WTC11 (cell line): ENCODE data around the gene MSANTD2. TPM values are rescaled to one million over a fixed set of nuclear protein-coding genes. Genes with fewer than 3 reads are reported as not detected.

Source experiments
- ATAC-seq: fragments of 200-7000 bp; cut with Tn5 transposase; 2 replicates; pipeline ENCODE4 v1.10.0; 2021; ENCODE audit warnings: mild to moderate bottlenecking, moderate library complexity
- Bru-seq: library from RNA; stranded (reverse); fragments of 400-500 nt; gene quantifications from one replicate; lab custom pipeline; 2021; lab: Mats Ljungman, UMichigan
- CTCF ChIA-PET: fragments of 300-600 bp; sonication (Branson Sonifier 250); formaldehyde crosslinking; loops from one replicate; lab custom pipeline; 2021; ENCODE audit warnings: antibody characterized with exemption; lab: Charles Lee
- POLR2A ChIA-PET: fragments of 350-600 bp; sonication (Branson Sonifier 250); formaldehyde crosslinking; loops from one replicate; lab custom pipeline; 2021; ENCODE audit warnings: antibody characterized with exemption; lab: Charles Lee
- DNase-seq: peaks from one replicate; pipeline ENCODE4 v3.0.0; 2021; ENCODE audit warnings: low spot score
- H3K27ac Mint-ChIP-seq: 2 replicates; pipeline ENCODE4 v1.8.0; 2021; ENCODE audit warnings: mixed read lengths
- H3K27me3 Mint-ChIP-seq: 2 replicates; pipeline ENCODE4 v1.8.0; 2021; ENCODE audit warnings: low read depth, mild to moderate bottlenecking, moderate library complexity, mixed read lengths
- H3K36me3 Mint-ChIP-seq: 2 replicates; pipeline ENCODE4 v1.8.0; 2021; ENCODE audit warnings: mixed read lengths
- H3K4me1 Mint-ChIP-seq: 2 replicates; pipeline ENCODE4 v1.8.0; 2022; ENCODE audit warnings: mixed read lengths
- H3K4me3 Mint-ChIP-seq: 2 replicates; pipeline ENCODE4 v1.8.0; 2021; ENCODE audit warnings: mild to moderate bottlenecking, moderate library complexity, mixed read lengths
- H3K9me3 Mint-ChIP-seq: 2 replicates; pipeline ENCODE4 v1.8.0; 2021; ENCODE audit warnings: mixed read lengths
- AFF4 ChIP-seq: sonication (generic); formaldehyde crosslinking; IDR thresholded peaks from 2 replicates; pipeline ENCODE4 v1.8.1; 2023; ENCODE audit warnings: mild to moderate bottlenecking, missing genetic modification reagents, borderline replicate concordance
- ARID4B ChIP-seq: sonication (generic); formaldehyde crosslinking; IDR thresholded peaks from 2 replicates; pipeline ENCODE4 v1.8.0; 2023; ENCODE audit warnings: missing genetic modification reagents, mild to moderate bottlenecking, borderline replicate concordance
- CBFB ChIP-seq: sonication (generic); formaldehyde crosslinking; IDR thresholded peaks from 2 replicates; pipeline ENCODE4 v1.8.1; 2022; ENCODE audit warnings: mild to moderate bottlenecking, low read depth, missing genetic modification reagents
- CREM ChIP-seq: sonication (generic); formaldehyde crosslinking; IDR thresholded peaks from 2 replicates; pipeline ENCODE4 v1.8.1; 2022; ENCODE audit warnings: mild to moderate bottlenecking, missing genetic modification reagents, moderate library complexity
- E2F4 ChIP-seq: sonication (generic); formaldehyde crosslinking; IDR thresholded peaks from 2 replicates; pipeline ENCODE4 v1.8.1; 2022; ENCODE audit warnings: low read depth, mild to moderate bottlenecking, moderate library complexity, missing genetic modification reagents, borderline replicate concordance
- E2F5 ChIP-seq: sonication (generic); formaldehyde crosslinking; IDR thresholded peaks from 2 replicates; pipeline ENCODE4 v1.8.1; 2022; ENCODE audit warnings: mild to moderate bottlenecking, moderate library complexity, missing genetic modification reagents
- ELF4 ChIP-seq: sonication (generic); formaldehyde crosslinking; IDR thresholded peaks from 2 replicates; pipeline ENCODE4 v1.8.1; 2022; ENCODE audit warnings: low read depth, mild to moderate bottlenecking, moderate library complexity, missing genetic modification reagents
- ETV6 ChIP-seq: sonication (generic); formaldehyde crosslinking; IDR thresholded peaks from 2 replicates; pipeline ENCODE4 v1.8.1; 2022; ENCODE audit warnings: mild to moderate bottlenecking, missing genetic modification reagents
- FOXK1 ChIP-seq: sonication (generic); formaldehyde crosslinking; IDR thresholded peaks from 2 replicates; pipeline ENCODE4 v1.8.0; 2022; ENCODE audit warnings: mild to moderate bottlenecking, moderate library complexity, missing genetic modification reagents
- GABPB1 ChIP-seq: sonication (generic); formaldehyde crosslinking; IDR thresholded peaks from 2 replicates; pipeline ENCODE4 v1.8.1; 2023; ENCODE audit warnings: mild to moderate bottlenecking, missing genetic modification reagents
- HMGXB4 ChIP-seq: sonication (generic); formaldehyde crosslinking; IDR thresholded peaks from 2 replicates; pipeline ENCODE4 v1.8.1; 2023; ENCODE audit warnings: mild to moderate bottlenecking, moderate library complexity, missing genetic modification reagents
- MAX ChIP-seq: sonication (generic); formaldehyde crosslinking; IDR thresholded peaks from 2 replicates; pipeline ENCODE4 v1.8.0; 2022; ENCODE audit warnings: mild to moderate bottlenecking, missing genetic modification reagents
- MYBL2 ChIP-seq: sonication (generic); formaldehyde crosslinking; IDR thresholded peaks from 2 replicates; pipeline ENCODE4 v1.8.1; 2023; ENCODE audit warnings: mild to moderate bottlenecking, moderate library complexity, missing genetic modification reagents
- RELA ChIP-seq: sonication (generic); formaldehyde crosslinking; IDR thresholded peaks from 2 replicates; pipeline ENCODE4 v1.8.1; 2022; ENCODE audit warnings: missing genetic modification reagents, mild to moderate bottlenecking, borderline replicate concordance
- TEAD1 ChIP-seq: sonication (generic); formaldehyde crosslinking; IDR thresholded peaks from 2 replicates; pipeline ENCODE4 v1.8.0; 2022; ENCODE audit warnings: mild to moderate bottlenecking, missing genetic modification reagents
- TEAD4 ChIP-seq: sonication (generic); formaldehyde crosslinking; IDR thresholded peaks from 2 replicates; pipeline ENCODE4 v1.8.0; 2022; ENCODE audit warnings: mild to moderate bottlenecking, missing genetic modification reagents
- ZBTB21 ChIP-seq: sonication (generic); formaldehyde crosslinking; IDR thresholded peaks from 2 replicates; pipeline ENCODE4 v1.8.1; 2023; ENCODE audit warnings: mild to moderate bottlenecking, missing genetic modification reagents, borderline replicate concordance
- ZMAT4 ChIP-seq: fragments of 250-450 bp; sonication (Bioruptor Pico); IDR thresholded peaks from 2 replicates; pipeline ENCODE4 v1.9.0; 2021; ENCODE audit warnings: mild to moderate bottlenecking
- ZNF121 ChIP-seq: sonication (generic); formaldehyde crosslinking; IDR thresholded peaks from 2 replicates; pipeline ENCODE4 v1.8.0; 2023; ENCODE audit warnings: missing genetic modification reagents
- ZNF232 ChIP-seq: sonication (generic); formaldehyde crosslinking; IDR thresholded peaks from 2 replicates; pipeline ENCODE4 v1.8.0; 2022; ENCODE audit warnings: mild to moderate bottlenecking, missing genetic modification reagents
- ZNF317 ChIP-seq: sonication (generic); formaldehyde crosslinking; IDR thresholded peaks from 2 replicates; pipeline ENCODE4 v1.8.1; 2023; ENCODE audit warnings: low read depth, mild to moderate bottlenecking, moderate library complexity, missing genetic modification reagents, borderline replicate concordance
- long read RNA-seq, 3 experiments: library from RNA in 1 of 3; library from capped mRNA in 1 of 3; library from polyadenylated mRNA in 1 of 3; unstranded in 2 of 3; stranded (forward) in 1 of 3; transcript quantifications; one replicate each; pipeline ENCODE4 v2.0.0, GENCODE V29; 2021
- total RNA-seq: library from RNA; stranded (reverse); gene quantifications from 3 replicates; pipeline ENCODE4 v1.2.3, GENCODE V29; 2021

The MSANTD2 gene
- total RNA-seq (16.5 to 17.5 TPM (median 16.8 TPM) in 3 replicates), Bru-seq, nascent RNA (percentile 95 among the genes with signal in this experiment)
- long read RNA-seq, experiment 1, transcript MSANTD2-204 (3 exons, 3,086 nt) = minor isoform, 8 of 77 reads
- long read RNA-seq, experiment 1, transcript MSANTD2-202 (4 exons, 2,349 nt) = minor isoform, 13 of 77 reads
- long read RNA-seq, experiment 1, transcript MSANTD2-201 (4 exons, 2,495 nt) = major isoform, 23 of 77 reads
- long read RNA-seq, experiment 1, partial matches to known transcripts = 0 of 77 reads
- long read RNA-seq, experiment 1, other reads (novel, unspliced or antisense) = 31 of 77 reads
- long read RNA-seq, experiment 2, partial matches to known transcripts = 0 of 12 reads
- long read RNA-seq, experiment 2, other reads (novel, unspliced or antisense) = 7 of 12 reads
- long read RNA-seq, experiment 3 = 0 reads

- ChIA-PET CTCF (interaction anchor here (0.7 to 5.9 kb wide), 10 partner anchors 37 to 131 kb away, joined by 3 to 32 read pairs (median 8); partner anchors contain the start of gene ROBO3), POLR2A (interaction anchor here (1.3 to 1.6 kb wide), 2 partner anchors 42 to 54 kb away, joined by 6 read pairs; no protein-coding TSS in a partner anchor)
- Mint-ChIP-seq H3K27ac (peak within 1 kb of the TSS; percentile 84), H3K4me1 (peaks cover 33% of the 10 kb centered on the region), H3K27me3 (no peaks in the 10 kb centered on the region; the same call in 1 of the 2 replicates), H3K9me3 (no peaks in the 10 kb centered on the region), H3K4me3 (peak within 1 kb of the TSS; percentile 88), H3K36me3 (peaks cover 2% of the 10 kb centered on the region; the same call in 1 of the 2 replicates)
- DNase-seq (peak; percentile 75), ATAC-seq (peak; percentile 84)
- TF ChIP-seq TEAD1 (CRISPR knock-in tag) (peak; percentile 56; the same call in 1 of the 2 replicates), ZBTB21 (CRISPR knock-in tag) (0 out of 2 replicates have a peak, but pooled peaks have one; percentile 74), ELF4 (CRISPR knock-in tag) (0 out of 2 replicates have a peak, but pooled peaks have one; percentile 38), GABPB1 (CRISPR knock-in tag) (peak; percentile 73; the same call in 1 of the 2 replicates), E2F5 (CRISPR knock-in tag) (peak; percentile 80; the same call in 1 of the 2 replicates), ZNF317 (no peak), FOXK1 (CRISPR knock-in tag) (peak; percentile 28; the same call in 1 of the 2 replicates), RELA (CRISPR knock-in tag) (no peak), MYBL2 (CRISPR knock-in tag) (peak; percentile 48; the same call in 1 of the 2 replicates), TEAD4 (CRISPR knock-in tag) (no peak), ARID4B (0 out of 2 replicates have a peak, but pooled peaks have one; percentile 54), MAX (CRISPR knock-in tag) (peak; percentile 48; the same call in 1 of the 2 replicates), ZNF121 (CRISPR knock-in tag) (no peak), ZMAT4 (0 out of 2 replicates have a peak, but pooled peaks have one; percentile 31), AFF4 (0 out of 2 replicates have a peak, but pooled peaks have one; percentile 24), ZNF232 (CRISPR knock-in tag) (0 out of 2 replicates have a peak, but pooled peaks have one; percentile 23), CBFB (CRISPR knock-in tag) (0 out of 2 replicates have a peak, but pooled peaks have one; percentile 26), E2F4 (CRISPR knock-in tag) (no peak), HMGXB4 (peak; percentile 75; the same call in 1 of the 2 replicates), ETV6 (peak; percentile 59), CREM (CRISPR knock-in tag) (peak; percentile 89; the same call in 1 of the 2 replicates)
Observed at GRCh38 chr11:124800226-124800929, at the start of gene MSANTD2. Gene MSANTD2, minus strand, starts transcription at chr11:124800406. Its CDS starts 26 bp downstream, at chr11:124800380.
